PC-3 (cell line): ENCODE results near the gene EXD3.
"Not testable (repeated sequence)": the region's sequence is repeated elsewhere in the genome, so short reads cannot be mapped to it uniquely, and the experiment has no call there.

Source experiments
- CTCF ChIP-seq: fragments of 300-600 bp; sonication (generic); conservative IDR thresholded peaks from 2 replicates; pipeline ENCODE4 v1.5.1; 2017; ENCODE audit warnings: antibody characterized with exemption, low read depth, mild to moderate bottlenecking, low read length
- EZH2 ChIP-seq: fragments of 300-600 bp; sonication (generic); IDR thresholded peaks from one replicate; pipeline ENCODE4 v1.6.1; 2017; ENCODE audit warnings: antibody characterized with exemption, mild to moderate bottlenecking, low read length; ENCODE audit not compliant: unreplicated experiment
- EZH2phosphoT487 ChIP-seq: fragments of 300-600 bp; sonication (generic); IDR thresholded peaks from 2 replicates; pipeline ENCODE4 v1.6.1; 2018; ENCODE audit warnings: mild to moderate bottlenecking, antibody characterized with exemption, low read length, borderline replicate concordance

- TF ChIP-seq CTCF, EZH2, EZH2phosphoT487: not testable (repeated sequence)
These were observed 12.6 kb downstream of the EXD3 start for GRCh38 chr9:137410236-137410890.
